Suprapubic skin (tissue), 4 donors: Measurements from ENCODE around the gene TFAP2A. TPM values are rescaled to one million over a fixed set of nuclear protein-coding genes. Genes with fewer than 3 reads are reported as not detected.

Source experiments
- DNase-seq, 2 donors: peaks; one replicate each; pipeline ENCODE4 v3.0.0-alpha.2; 2019; ENCODE audit warnings: low spot score in 2 of 2
- H3K27ac ChIP-seq: fragments of 200-600 bp; sonication (generic); one replicate; pipeline ENCODE4 v1.5.1; 2019
- H3K27me3 ChIP-seq: fragments of 200-600 bp; sonication (generic); one replicate; pipeline ENCODE4 v1.5.1; 2019
- H3K36me3 ChIP-seq: fragments of 200-600 bp; sonication (generic); one replicate; pipeline ENCODE4 v1.5.1; 2019
- H3K4me1 ChIP-seq: fragments of 200-600 bp; sonication (generic); one replicate; pipeline ENCODE4 v1.5.1; 2019
- H3K4me3 ChIP-seq: fragments of 200-600 bp; sonication (generic); one replicate; pipeline ENCODE4 v1.5.1; 2019; ENCODE audit warnings: mild to moderate bottlenecking
- H3K9me3 ChIP-seq: fragments of 200-600 bp; sonication (generic); one replicate; pipeline ENCODE4 v1.5.1; 2019
- EP300 ChIP-seq: sonication (generic); formaldehyde crosslinking; IDR thresholded peaks from one replicate; pipeline ENCODE4 v1.6.1; 2017; ENCODE audit warnings: antibody characterized with exemption
- POLR2A ChIP-seq, 2 donors: fragments of 450-650 bp; IDR thresholded peaks; one replicate each; pipeline ENCODE4 v1.6.1; 2017; ENCODE audit warnings: antibody characterized with exemption in 2 of 2, mild to moderate bottlenecking in 2 of 2, moderate library complexity in 2 of 2
- POLR2AphosphoS5 ChIP-seq, 3 donors: sonication (generic); formaldehyde crosslinking; IDR thresholded peaks; one replicate each; pipeline ENCODE4 v1.6.1; 2017; ENCODE audit warnings: antibody characterized with exemption in 3 of 3
- WGBS: methylation state at CpG from one replicate; pipeline ENCODE4 v1.1.5; 2018; 5-methylcytosine and 5-hydroxymethylcytosine counted together
- total RNA-seq, 4 donors: library from RNA; depleted of rRNA; stranded (reverse); fragments of >200 nt; gene quantifications; one replicate each; pipeline ENCODE4 v1.1.0, GENCODE V29; 2016
- TF ChIP-seq, protein P1 (sequence below), 2 donors: fragments of 200-600 bp in 1 of 2; fragments of 450-650 bp in 1 of 2; sonication (generic) in 1 of 2; IDR thresholded peaks; one replicate each; pipeline ENCODE4 v1.5.1; 2016 to 2019; ENCODE audit warnings: antibody characterized with exemption in 2 of 2, mild to moderate bottlenecking in 1 of 2, moderate library complexity in 1 of 2

The TFAP2A gene
- total RNA-seq, 4 donors from 2014 or later: 86.7 to 135 (median 91.9) TPM

DNA sequence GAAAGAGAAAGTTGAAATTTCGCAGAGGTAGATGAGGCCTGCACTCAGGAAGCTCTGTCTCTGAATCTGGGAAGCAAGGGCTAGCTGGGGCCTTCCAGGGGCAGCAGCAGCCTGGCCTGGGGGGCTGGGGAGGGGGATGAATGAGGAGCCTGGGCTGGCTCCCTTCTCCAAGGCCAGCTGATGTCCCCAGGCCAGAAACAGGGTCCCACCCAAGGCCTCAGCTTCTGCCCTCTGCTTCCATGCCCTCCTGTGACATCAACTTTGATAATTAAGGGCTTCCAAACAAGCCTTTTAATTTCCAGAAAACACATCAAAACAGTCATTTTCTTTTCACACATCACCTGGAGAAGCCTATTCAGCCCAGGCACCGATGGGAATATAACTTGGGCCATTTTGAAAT, 15.4 kb downstream of the TFAP2A start:
- H3K9me3 ChIP-seq: no peaks in the 10 kb centered on the region
- DNase-seq: no peak
- WGBS: 52% methylated on average over 2 of the region's 2 CpGs
- TF ChIP-seq POLR2AphosphoS5 (IDR thresholded peaks at IDR 0.05): no peak
- no peak for TF ChIP-seq EP300
- TF ChIP-seq POLR2A (IDR thresholded peaks at IDR 0.05): no peak
- TF ChIP-seq, protein P1, sequence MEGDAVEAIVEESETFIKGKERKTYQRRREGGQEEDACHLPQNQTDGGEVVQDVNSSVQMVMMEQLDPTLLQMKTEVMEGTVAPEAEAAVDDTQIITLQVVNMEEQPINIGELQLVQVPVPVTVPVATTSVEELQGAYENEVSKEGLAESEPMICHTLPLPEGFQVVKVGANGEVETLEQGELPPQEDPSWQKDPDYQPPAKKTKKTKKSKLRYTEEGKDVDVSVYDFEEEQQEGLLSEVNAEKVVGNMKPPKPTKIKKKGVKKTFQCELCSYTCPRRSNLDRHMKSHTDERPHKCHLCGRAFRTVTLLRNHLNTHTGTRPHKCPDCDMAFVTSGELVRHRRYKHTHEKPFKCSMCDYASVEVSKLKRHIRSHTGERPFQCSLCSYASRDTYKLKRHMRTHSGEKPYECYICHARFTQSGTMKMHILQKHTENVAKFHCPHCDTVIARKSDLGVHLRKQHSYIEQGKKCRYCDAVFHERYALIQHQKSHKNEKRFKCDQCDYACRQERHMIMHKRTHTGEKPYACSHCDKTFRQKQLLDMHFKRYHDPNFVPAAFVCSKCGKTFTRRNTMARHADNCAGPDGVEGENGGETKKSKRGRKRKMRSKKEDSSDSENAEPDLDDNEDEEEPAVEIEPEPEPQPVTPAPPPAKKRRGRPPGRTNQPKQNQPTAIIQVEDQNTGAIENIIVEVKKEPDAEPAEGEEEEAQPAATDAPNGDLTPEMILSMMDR (IDR thresholded peaks at IDR 0.05): no peak
- H3K4me1 ChIP-seq: peaks cover 60% of the 10 kb centered on the region
- H3K36me3 ChIP-seq: no peaks in the 10 kb centered on the region
- H3K27ac ChIP-seq: peak overlapping the region; percentile 59
- H3K27me3 ChIP-seq: peaks cover 56% of the 10 kb centered on the region
- H3K4me3 ChIP-seq: no peak overlapping the region

DNA sequence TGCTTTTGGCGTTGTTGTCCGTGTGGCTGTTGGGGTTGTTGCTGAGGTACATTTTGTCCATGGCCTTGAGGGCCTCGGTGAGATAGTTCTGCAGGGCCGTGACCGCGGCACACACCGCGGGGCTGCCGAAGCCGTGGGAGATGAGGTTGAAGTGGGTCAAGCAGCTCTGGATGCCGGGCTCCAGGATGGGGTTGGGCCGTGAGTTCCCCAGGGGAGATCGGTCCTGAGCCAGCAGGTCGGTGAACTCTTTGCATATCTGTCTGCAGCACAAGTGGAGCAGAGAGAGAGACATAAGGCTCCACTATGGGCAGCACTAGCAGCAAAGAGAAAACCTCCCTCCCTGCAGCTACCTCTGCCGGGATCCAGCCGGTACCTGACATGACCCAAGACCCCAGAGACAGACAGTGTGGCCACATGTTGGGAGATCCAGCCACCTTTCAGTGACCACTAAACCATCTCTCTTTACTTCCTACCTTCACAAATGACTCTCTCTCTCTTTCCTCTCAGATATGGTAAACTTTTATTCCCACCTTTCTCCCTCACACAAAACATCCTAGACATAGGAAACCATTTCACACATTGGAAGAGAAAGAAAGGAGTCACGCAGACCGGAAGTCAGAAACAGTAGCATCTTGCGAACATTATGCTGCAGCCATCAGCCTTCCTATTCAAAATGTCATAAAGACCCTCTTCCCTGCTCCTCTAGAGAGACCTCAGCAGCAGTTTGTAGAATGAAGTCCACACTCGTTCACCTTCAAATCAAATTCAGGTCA, 16.2 kb downstream of the TFAP2A start:
- H3K27ac ChIP-seq: peak overlapping the region; percentile 59
- H3K36me3 ChIP-seq: no peaks in the 10 kb centered on the region
- WGBS: 46% methylated on average over 8 of the region's 20 CpGs
- H3K27me3 ChIP-seq: peaks cover 64% of the 10 kb centered on the region
- H3K4me3 ChIP-seq: peak overlapping the region; percentile 7
- no peak for DNase-seq
- H3K4me1 ChIP-seq: peaks cover 56% of the 10 kb centered on the region
- TF ChIP-seq EP300 (no peak), POLR2A (IDR thresholded peaks at IDR 0.05) (no peak), POLR2AphosphoS5 (IDR thresholded peaks at IDR 0.05) (no peak)
- TF ChIP-seq, protein P1 (IDR thresholded peaks at IDR 0.05): no peak
- H3K9me3 ChIP-seq: no peaks in the 10 kb centered on the region

DNA sequence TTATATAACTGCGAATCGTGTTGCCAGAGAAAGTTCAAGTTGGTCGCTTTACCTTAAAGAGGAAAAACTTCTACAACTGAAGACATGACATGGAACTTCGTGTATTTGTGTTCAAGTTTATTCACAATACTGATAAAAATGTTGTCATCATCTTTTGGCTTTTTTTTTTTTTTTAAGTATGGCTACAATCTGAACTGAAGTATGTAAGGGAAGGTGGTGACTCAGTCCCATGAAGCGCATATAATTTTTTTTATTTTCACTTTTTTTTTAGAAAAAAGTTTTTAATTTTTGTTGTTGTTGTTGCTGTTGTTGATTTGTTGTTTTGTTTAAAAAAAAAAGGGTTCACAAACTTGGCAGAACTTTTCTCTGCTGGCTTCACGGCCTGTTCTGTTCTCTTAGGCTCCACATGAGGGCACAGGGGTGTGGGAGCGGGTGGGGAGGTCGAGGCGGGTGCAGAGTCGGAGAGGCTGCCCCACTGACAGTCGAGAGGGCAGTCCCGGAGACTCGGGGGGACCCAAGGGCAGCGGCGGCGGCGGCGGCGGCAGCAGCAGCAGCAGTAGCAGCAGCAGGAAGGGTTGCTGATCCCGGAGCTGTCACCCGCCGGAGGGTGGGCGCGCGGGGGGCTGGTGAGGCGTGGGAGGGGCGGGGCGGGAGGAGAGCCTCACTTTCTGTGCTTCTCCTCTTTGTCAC, 17.0 kb downstream of the TFAP2A start:
- Histone ChIP-seq H3K27me3 (peaks cover 71% of the 10 kb centered on the region), H3K4me1 (peaks cover 49% of the 10 kb centered on the region), H3K4me3 (peak overlapping the region; percentile 7), H3K9me3 (no peaks in the 10 kb centered on the region), H3K27ac (peak overlapping the region; percentile 59), H3K36me3 (no peaks in the 10 kb centered on the region)
- no peak for DNase-seq
- 32% methylated on average over 26 of the region's 28 CpGs for WGBS
- TF ChIP-seq POLR2A (IDR thresholded peaks at IDR 0.05) (no peak), POLR2AphosphoS5 (IDR thresholded peaks at IDR 0.05) (no peak), EP300 (no peak)
- TF ChIP-seq, protein P1 (IDR thresholded peaks at IDR 0.05): no peak

DNA sequence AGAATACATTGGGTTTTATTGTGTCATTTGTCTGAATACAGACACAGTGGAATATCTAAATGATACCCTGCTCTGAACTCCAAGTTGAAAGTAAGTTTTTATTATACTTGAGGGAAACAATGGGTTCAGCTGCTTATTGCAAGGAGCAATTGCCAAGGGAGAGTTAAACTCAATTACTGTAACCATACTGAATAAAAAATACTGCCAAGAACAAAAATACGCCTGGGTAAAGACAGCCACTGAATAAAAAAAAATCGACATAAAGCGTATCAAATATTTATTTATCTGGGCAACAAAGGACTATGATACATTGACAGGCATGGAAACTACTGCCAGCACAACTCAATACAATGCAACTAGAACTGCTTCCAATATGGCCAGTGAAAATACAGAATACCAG, 18.1 kb downstream of the TFAP2A start:
- H3K27ac ChIP-seq: no peak overlapping the region
- WGBS: 44% methylated on average over 3 of the region's 3 CpGs
- no peak overlapping the region for H3K4me3 ChIP-seq
- peaks cover 72% of the 10 kb centered on the region for H3K27me3 ChIP-seq
- peaks cover 38% of the 10 kb centered on the region for H3K4me1 ChIP-seq
- no peaks in the 10 kb centered on the region for H3K9me3 ChIP-seq
- no peaks in the 10 kb centered on the region for H3K36me3 ChIP-seq
- no peak for DNase-seq
- TF ChIP-seq, protein P1 (IDR thresholded peaks at IDR 0.05): no peak
- no peak for TF ChIP-seq EP300
- no peak for TF ChIP-seq POLR2A (IDR thresholded peaks at IDR 0.05)
- TF ChIP-seq POLR2AphosphoS5 (IDR thresholded peaks at IDR 0.05): no peak
